Neural cell (in vitro differentiated cells): ENCODE results near the gene DGKZ. TPM values are rescaled to one million over a fixed set of nuclear protein-coding genes. Genes with fewer than 3 reads are reported as not detected.

Source experiments
- H2AFZ ChIP-seq: fragments of 200-600, 300-800 bp; sonication (generic), shearing (Covaris generic); 2 replicates; pipeline ENCODE4 v1.6.0; 2014; ENCODE audit warnings: low read depth, mild to moderate bottlenecking, antibody characterized with exemption, low read length, moderate library complexity
- H3F3A ChIP-seq: fragments of 200-600 bp; shearing (Covaris generic); 2 replicates; pipeline ENCODE4 v1.6.1; 2016; ENCODE audit warnings: mild to moderate bottlenecking, moderate library complexity, mixed read lengths, antibody characterized with exemption, low read length; ENCODE audit not compliant: insufficient read depth, poor library complexity, severe bottlenecking
- H3K27ac ChIP-seq: fragments of 200-600, 300-800 bp; sonication (generic), shearing (Covaris generic); 2 replicates; pipeline ENCODE4 v1.5.1; 2014; ENCODE audit warnings: mild to moderate bottlenecking, low read length, moderate library complexity
- H3K27me3 ChIP-seq: fragments of 300-800, 200-600 bp; sonication (generic), shearing (Covaris generic); 2 replicates; pipeline ENCODE4 v1.6.0; 2014; ENCODE audit warnings: mild to moderate bottlenecking, low read depth, low read length, moderate library complexity; ENCODE audit not compliant: insufficient read depth
- H3K36me3 ChIP-seq: fragments of 300-800, 200-600 bp; sonication (generic), shearing (Covaris generic); 2 replicates; pipeline ENCODE4 v1.5.1; 2014; ENCODE audit warnings: mild to moderate bottlenecking, antibody characterized with exemption, low read length, moderate library complexity; ENCODE audit not compliant: insufficient read depth
- H3K4me2 ChIP-seq: fragments of 300-800, 200-600 bp; sonication (generic), shearing (Covaris generic); 2 replicates; pipeline ENCODE4 v1.6.0; 2014; ENCODE audit warnings: mild to moderate bottlenecking, low read length
- H3K4me3 ChIP-seq: fragments of 300-800, 200-600 bp; sonication (generic), shearing (Covaris generic); 2 replicates; pipeline ENCODE4 v1.5.1; 2014; ENCODE audit warnings: mild to moderate bottlenecking, low read length, moderate library complexity
- H3K79me2 ChIP-seq: fragments of 200-600 bp; shearing (Covaris generic); replicated peaks from 2 replicates; pipeline ENCODE4 v1.6.0; 2014; ENCODE audit warnings: mild to moderate bottlenecking, low read length, moderate library complexity; ENCODE audit not compliant: insufficient read depth
- H3K9ac ChIP-seq: fragments of 300-800, 200-600 bp; sonication (generic), shearing (Covaris generic); 2 replicates; pipeline ENCODE4 v1.6.1; 2016; ENCODE audit warnings: mild to moderate bottlenecking, low read length, mixed read lengths
- H3K9me2 ChIP-seq: fragments of 200-600 bp; shearing (Covaris generic); 2 replicates; pipeline ENCODE4 v1.6.1; 2016; ENCODE audit warnings: mild to moderate bottlenecking, low read length, mixed read lengths; ENCODE audit not compliant: insufficient read depth
- H3K9me3 ChIP-seq: fragments of 200-600, 300-800 bp; sonication (generic), shearing (Covaris generic); 2 replicates; pipeline ENCODE4 v1.6.1; 2016; ENCODE audit warnings: mild to moderate bottlenecking, mixed run types, low read length, moderate library complexity, mixed read lengths
- H4K20me1 ChIP-seq: fragments of 200-600 bp; shearing (Covaris generic); 2 replicates; pipeline ENCODE4 v1.6.1; 2016; ENCODE audit warnings: mild to moderate bottlenecking, mixed run types; ENCODE audit not compliant: insufficient read depth
- EP300 ChIP-seq: fragments of 450-650 bp; conservative IDR thresholded peaks from 2 replicates; pipeline ENCODE4 v1.6.1; 2014; ENCODE audit warnings: antibody characterized with exemption, mild to moderate bottlenecking, moderate library complexity; ENCODE audit not compliant: poor library complexity, severe bottlenecking
- EZH2 ChIP-seq: fragments of 200-600, 300-800 bp; shearing (Covaris generic), sonication (generic); IDR thresholded peaks from 2 replicates; pipeline ENCODE4 v1.6.1; 2014; ENCODE audit warnings: antibody characterized with exemption, low read length, borderline replicate concordance, mild to moderate bottlenecking; ENCODE audit not compliant: insufficient read depth, poor library complexity, severe bottlenecking
- MXI1 ChIP-seq: fragments of 450-650 bp; conservative IDR thresholded peaks from 2 replicates; pipeline ENCODE4 v1.6.1; 2014; ENCODE audit warnings: antibody characterized with exemption, mild to moderate bottlenecking; ENCODE audit not compliant: poor library complexity, severe bottlenecking
- POLR2AphosphoS5 ChIP-seq: IDR thresholded peaks from 2 replicates; pipeline ENCODE4 v1.6.1; 2012
- RAD21 ChIP-seq: fragments of 450-650 bp; conservative IDR thresholded peaks from 2 replicates; pipeline ENCODE4 v1.6.1; 2014; ENCODE audit warnings: antibody characterized with exemption, mild to moderate bottlenecking, moderate library complexity
- SMC3 ChIP-seq: fragments of 450-650 bp; conservative IDR thresholded peaks from 2 replicates; pipeline ENCODE4 v1.6.1; 2014; ENCODE audit warnings: antibody characterized with exemption, mild to moderate bottlenecking, moderate library complexity; ENCODE audit not compliant: poor library complexity
- TAF1 ChIP-seq: IDR thresholded peaks from 2 replicates; pipeline ENCODE4 v1.6.1; 2012; ENCODE audit warnings: low read depth
- polyA plus RNA-seq: library from polyadenylated mRNA; depleted of rRNA; stranded (reverse); fragments of >200 nt; gene quantifications from 2 replicates; pipeline ENCODE4 v1.2.3, GENCODE V29; 2014
- TF ChIP-seq, protein P1 (sequence below): IDR thresholded peaks from 2 replicates; pipeline ENCODE4 v1.6.1; 2012; ENCODE audit warnings: borderline replicate concordance
- TF ChIP-seq, protein P2 (sequence below): fragments of 450-650 bp; IDR thresholded peaks from 2 replicates; pipeline ENCODE4 v1.5.1; 2014; ENCODE audit warnings: antibody characterized with exemption, mild to moderate bottlenecking, moderate library complexity; ENCODE audit not compliant: poor library complexity, severe bottlenecking

Gene DGKZ
- polyA plus RNA-seq, 1 donor from 2014 or later = 55.7 TPM

DNA sequence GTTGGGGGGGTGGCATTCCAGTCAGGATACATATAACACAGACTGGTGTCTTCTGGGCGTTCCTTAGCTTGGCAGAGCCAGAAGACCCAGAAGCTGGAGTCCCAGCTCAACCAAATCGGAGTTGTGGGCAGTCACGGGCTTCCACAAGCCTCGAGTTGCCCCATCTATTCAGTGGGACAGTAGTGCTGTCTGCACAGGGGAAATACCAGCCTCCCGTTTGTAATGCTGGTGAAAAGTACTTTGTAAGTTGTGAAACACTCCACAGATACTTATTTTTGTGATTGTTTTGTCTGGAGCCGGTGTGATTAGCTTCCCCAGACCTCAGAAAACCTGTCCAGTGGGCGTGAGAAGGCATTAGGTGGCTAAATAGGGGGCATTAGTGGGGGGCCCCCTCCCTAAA is 13.6 kb downstream of the DGKZ start:
- Histone ChIP-seq H3K27ac (no peak overlapping the region), H3K9me2 (no peaks in the 10 kb centered on the region), H3K4me3 (peak overlapping the region; percentile 21), H3F3A (no peaks in the 10 kb centered on the region), H2AFZ (no peak overlapping the region), H3K27me3 (no peaks in the 10 kb centered on the region), H4K20me1 (no peaks in the 10 kb centered on the region), H3K36me3 (no peaks in the 10 kb centered on the region), H3K9me3 (no peaks in the 10 kb centered on the region), H3K9ac (peak overlapping the region; percentile 39), H3K79me2 (peaks cover 3% of the 10 kb centered on the region), H3K4me2 (no peak overlapping the region)
- TF ChIP-seq, protein P1, sequence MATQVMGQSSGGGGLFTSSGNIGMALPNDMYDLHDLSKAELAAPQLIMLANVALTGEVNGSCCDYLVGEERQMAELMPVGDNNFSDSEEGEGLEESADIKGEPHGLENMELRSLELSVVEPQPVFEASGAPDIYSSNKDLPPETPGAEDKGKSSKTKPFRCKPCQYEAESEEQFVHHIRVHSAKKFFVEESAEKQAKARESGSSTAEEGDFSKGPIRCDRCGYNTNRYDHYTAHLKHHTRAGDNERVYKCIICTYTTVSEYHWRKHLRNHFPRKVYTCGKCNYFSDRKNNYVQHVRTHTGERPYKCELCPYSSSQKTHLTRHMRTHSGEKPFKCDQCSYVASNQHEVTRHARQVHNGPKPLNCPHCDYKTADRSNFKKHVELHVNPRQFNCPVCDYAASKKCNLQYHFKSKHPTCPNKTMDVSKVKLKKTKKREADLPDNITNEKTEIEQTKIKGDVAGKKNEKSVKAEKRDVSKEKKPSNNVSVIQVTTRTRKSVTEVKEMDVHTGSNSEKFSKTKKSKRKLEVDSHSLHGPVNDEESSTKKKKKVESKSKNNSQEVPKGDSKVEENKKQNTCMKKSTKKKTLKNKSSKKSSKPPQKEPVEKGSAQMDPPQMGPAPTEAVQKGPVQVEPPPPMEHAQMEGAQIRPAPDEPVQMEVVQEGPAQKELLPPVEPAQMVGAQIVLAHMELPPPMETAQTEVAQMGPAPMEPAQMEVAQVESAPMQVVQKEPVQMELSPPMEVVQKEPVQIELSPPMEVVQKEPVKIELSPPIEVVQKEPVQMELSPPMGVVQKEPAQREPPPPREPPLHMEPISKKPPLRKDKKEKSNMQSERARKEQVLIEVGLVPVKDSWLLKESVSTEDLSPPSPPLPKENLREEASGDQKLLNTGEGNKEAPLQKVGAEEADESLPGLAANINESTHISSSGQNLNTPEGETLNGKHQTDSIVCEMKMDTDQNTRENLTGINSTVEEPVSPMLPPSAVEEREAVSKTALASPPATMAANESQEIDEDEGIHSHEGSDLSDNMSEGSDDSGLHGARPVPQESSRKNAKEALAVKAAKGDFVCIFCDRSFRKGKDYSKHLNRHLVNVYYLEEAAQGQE = no peak
- TF ChIP-seq MXI1 (no peak), POLR2AphosphoS5 (no peak), SMC3 (no peak), TAF1 (no peak), EZH2 (no peak), RAD21 (no peak), EP300 (no peak)
- TF ChIP-seq, protein P2, sequence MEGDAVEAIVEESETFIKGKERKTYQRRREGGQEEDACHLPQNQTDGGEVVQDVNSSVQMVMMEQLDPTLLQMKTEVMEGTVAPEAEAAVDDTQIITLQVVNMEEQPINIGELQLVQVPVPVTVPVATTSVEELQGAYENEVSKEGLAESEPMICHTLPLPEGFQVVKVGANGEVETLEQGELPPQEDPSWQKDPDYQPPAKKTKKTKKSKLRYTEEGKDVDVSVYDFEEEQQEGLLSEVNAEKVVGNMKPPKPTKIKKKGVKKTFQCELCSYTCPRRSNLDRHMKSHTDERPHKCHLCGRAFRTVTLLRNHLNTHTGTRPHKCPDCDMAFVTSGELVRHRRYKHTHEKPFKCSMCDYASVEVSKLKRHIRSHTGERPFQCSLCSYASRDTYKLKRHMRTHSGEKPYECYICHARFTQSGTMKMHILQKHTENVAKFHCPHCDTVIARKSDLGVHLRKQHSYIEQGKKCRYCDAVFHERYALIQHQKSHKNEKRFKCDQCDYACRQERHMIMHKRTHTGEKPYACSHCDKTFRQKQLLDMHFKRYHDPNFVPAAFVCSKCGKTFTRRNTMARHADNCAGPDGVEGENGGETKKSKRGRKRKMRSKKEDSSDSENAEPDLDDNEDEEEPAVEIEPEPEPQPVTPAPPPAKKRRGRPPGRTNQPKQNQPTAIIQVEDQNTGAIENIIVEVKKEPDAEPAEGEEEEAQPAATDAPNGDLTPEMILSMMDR = no peak

DNA sequence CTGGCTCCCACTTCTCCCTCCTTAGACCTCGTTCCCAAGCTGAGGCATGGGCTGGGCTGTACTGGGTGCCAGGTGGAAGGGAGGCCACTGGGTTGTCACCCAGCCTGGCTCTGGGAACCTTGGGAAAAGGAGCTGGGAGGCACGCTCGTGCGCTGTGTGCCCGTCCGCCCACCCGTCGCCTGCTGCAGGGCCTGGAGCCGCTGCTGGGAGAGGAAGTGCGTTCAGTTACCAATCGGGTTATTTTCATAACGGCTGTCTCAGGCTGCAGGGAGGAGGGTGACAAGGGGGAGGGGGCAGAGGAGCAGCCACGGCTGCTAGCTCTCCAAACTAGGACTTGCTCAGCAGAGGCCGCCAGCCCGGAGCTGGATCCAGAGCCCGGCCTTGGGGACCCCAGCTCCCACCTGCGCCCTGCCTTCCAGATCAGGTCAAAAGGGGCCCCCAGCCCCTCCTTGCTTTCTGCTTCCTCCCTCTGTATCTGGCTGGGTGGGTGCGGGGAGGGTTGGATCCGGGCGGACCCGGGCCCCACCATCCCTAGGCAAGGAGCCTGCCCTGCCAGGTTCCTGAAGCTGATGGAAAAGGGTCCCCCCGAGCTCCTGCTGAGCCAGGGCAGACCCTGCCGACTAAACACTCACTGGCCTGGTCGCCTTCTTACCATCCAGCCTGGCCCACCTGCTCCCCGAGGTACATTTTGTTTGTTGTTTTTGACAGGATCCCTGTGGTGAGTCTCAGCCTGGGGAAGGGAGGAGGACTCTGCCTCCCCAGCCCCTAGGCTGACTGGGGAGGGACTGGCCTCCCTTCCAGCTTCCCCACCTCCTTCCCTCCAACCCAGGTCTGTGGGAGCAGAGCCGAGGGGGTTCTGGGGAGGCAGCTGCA is 14.3 kb downstream of the DGKZ start:
- H3K4me2 ChIP-seq = no peak overlapping the region
- H3K36me3 ChIP-seq = no peaks in the 10 kb centered on the region
- H4K20me1 ChIP-seq = no peaks in the 10 kb centered on the region
- H3K27me3 ChIP-seq = no peaks in the 10 kb centered on the region
- H3K79me2 ChIP-seq = peaks cover 3% of the 10 kb centered on the region
- H3K9me2 ChIP-seq = no peaks in the 10 kb centered on the region
- no peaks in the 10 kb centered on the region for H3K9me3 ChIP-seq
- peak overlapping the region; percentile 21 for H3K4me3 ChIP-seq
- H3K9ac ChIP-seq = peak overlapping the region; percentile 39
- H2AFZ ChIP-seq = no peak overlapping the region
- no peak for TF ChIP-seq SMC3
- no peak for TF ChIP-seq TAF1
- no peak for TF ChIP-seq RAD21
- no peak for TF ChIP-seq MXI1
- TF ChIP-seq, protein P2 = no peak
- TF ChIP-seq, protein P1 = no peak
- TF ChIP-seq EP300 = no peak
- no peak for TF ChIP-seq EZH2
- no peak for TF ChIP-seq POLR2AphosphoS5
- H3F3A ChIP-seq = no peaks in the 10 kb centered on the region
- H3K27ac ChIP-seq = no peak overlapping the region
